ENCODE results near the gene LARGE1. TPM values are rescaled to one million over a fixed set of nuclear protein-coding genes. Genes with fewer than 3 reads are reported as not detected.
A peak's percentile ranks its signal among the peaks of the same experiment; 100 is the strongest.

LARGE1 gene
- total and polyA plus RNA-seq, 2 of the 13 experiments (the other 11 are each of a cell fraction or from before 2014, with no cell fraction given) = 8.4 to 11.0 TPM

- TF ChIP-seq ZNF609 (CRISPR knock-in tag; IDR thresholded peaks at IDR 0.05; ENCODE audit: borderline replicate concordance) (no peak), ZNF777 (CRISPR knock-in tag; IDR thresholded peaks at IDR 0.05) (peak; percentile 76), ATM (IDR thresholded peaks at IDR 0.05; ENCODE audit: borderline replicate concordance) (no peak), SNRNP70 (IDR thresholded peaks at IDR 0.05; ENCODE audit: low read depth, low read length) (no peak), ELK4 (CRISPR knock-in tag; IDR thresholded peaks at IDR 0.05; ENCODE audit: borderline replicate concordance) (no peak), GRHL1 (CRISPR knock-in tag; conservative IDR thresholded peaks at IDR 0.05) (no peak), SKIL (CRISPR knock-in tag; IDR thresholded peaks at IDR 0.05; ENCODE audit: borderline replicate concordance) (peak; percentile 24; the same call in 1 of the 2 replicates), PITX1 (CRISPR knock-in tag; IDR thresholded peaks at IDR 0.05) (no peak), HNF4A (CRISPR knock-in tag; IDR thresholded peaks at IDR 0.05) (0 out of 2 replicates have a peak, but pooled peaks have one; percentile 5), POLR2AphosphoS2 (IDR thresholded peaks at IDR 0.05; ENCODE audit: low read depth, low read length) (no peak), POLR2G (IDR thresholded peaks at IDR 0.05; ENCODE audit: low read depth, low read length) (peak; percentile 59), ZNF513 (CRISPR knock-in tag; conservative IDR thresholded peaks at IDR 0.05) (no peak), ZNF574 (CRISPR knock-in tag; IDR thresholded peaks at IDR 0.05) (peak; percentile 46)
Observed at GRCh38 chr22:33920927-33921524, 750 bp upstream of the LARGE1 start (continued).
